H9 (cell line): ENCODE measurements around the gene ASAP3. TPM values are rescaled to one million over a fixed set of nuclear protein-coding genes. Genes with fewer than 3 reads are reported as not detected.

ENCODE experiments used
- DNase-seq: peaks from one replicate; pipeline ENCODE4 v3.0.0-alpha.2; 2017
- H2AFZ ChIP-seq: one replicate; pipeline ENCODE4 v1.6.1; 2013; ENCODE audit warnings: mild to moderate bottlenecking, low read length, control low read depth, moderate library complexity
- H2AK5ac ChIP-seq: 2 replicates; pipeline ENCODE4 v1.6.1; 2013; ENCODE audit warnings: low read length, control low read depth, mixed read lengths; ENCODE audit not compliant: insufficient read length
- H2BK120ac ChIP-seq: one replicate; pipeline ENCODE4 v1.6.1; 2013; ENCODE audit warnings: low read depth, mild to moderate bottlenecking, low read length, control low read depth, inconsistent platforms; ENCODE audit not compliant: poor library complexity, severe bottlenecking
- H2BK12ac ChIP-seq: 2 replicates; pipeline ENCODE4 v1.6.1; 2013; ENCODE audit warnings: low read length, control low read depth, mixed read lengths, low read depth; ENCODE audit not compliant: insufficient read length
- H2BK15ac ChIP-seq: 2 replicates; pipeline ENCODE4 v1.6.1; 2013; ENCODE audit warnings: low read depth, low read length, control low read depth
- H2BK20ac ChIP-seq: one replicate; pipeline ENCODE4 v1.6.1; 2013; ENCODE audit warnings: low read depth, mild to moderate bottlenecking, low read length, control low read depth, inconsistent platforms; ENCODE audit not compliant: poor library complexity, severe bottlenecking
- H2BK5ac ChIP-seq: 2 replicates; pipeline ENCODE4 v1.6.1; 2013; ENCODE audit warnings: low read length, control low read depth, mixed read lengths; ENCODE audit not compliant: insufficient read length
- H3K14ac ChIP-seq: 2 replicates; pipeline ENCODE4 v1.6.1; 2013; ENCODE audit warnings: low read length, control low read depth; ENCODE audit not compliant: insufficient read depth
- H3K18ac ChIP-seq: 2 replicates; pipeline ENCODE4 v1.6.1; 2013; ENCODE audit warnings: low read depth, mild to moderate bottlenecking, mixed read lengths, low read length, control low read depth; ENCODE audit not compliant: insufficient read length
- H3K23ac ChIP-seq: 2 replicates; pipeline ENCODE4 v1.6.1; 2013; ENCODE audit warnings: low read length, control low read depth, mixed read lengths, low read depth; ENCODE audit not compliant: insufficient read length
- H3K23me2 ChIP-seq: 2 replicates; pipeline ENCODE4 v1.6.1; 2013; ENCODE audit warnings: low read depth, mild to moderate bottlenecking, mixed read lengths, low read length, control low read depth; ENCODE audit not compliant: insufficient read length, poor library complexity, severe bottlenecking
- H3K27ac ChIP-seq: 2 replicates; pipeline ENCODE4 v1.5.1; 2013; ENCODE audit warnings: low read length, control low read depth, mixed read lengths, low read depth; ENCODE audit not compliant: insufficient read length
- H3K27me3 ChIP-seq: 2 replicates; pipeline ENCODE4 v1.6.1; 2013; ENCODE audit warnings: low read length, control low read depth, inconsistent platforms; ENCODE audit not compliant: insufficient read depth
- H3K4ac ChIP-seq: 2 replicates; pipeline ENCODE4 v1.6.1; 2013; ENCODE audit warnings: low read depth, mild to moderate bottlenecking, control low read depth, inconsistent platforms, low read length, moderate library complexity
- H3K4me1 ChIP-seq: 2 replicates; pipeline ENCODE4 v1.6.1; 2013; ENCODE audit warnings: low read length, control low read depth, inconsistent platforms; ENCODE audit not compliant: insufficient read depth
- H3K4me2 ChIP-seq: 2 replicates; pipeline ENCODE4 v1.6.1; 2013; ENCODE audit warnings: low read length, control low read depth, mixed read lengths; ENCODE audit not compliant: insufficient read length, insufficient read depth
- H3K56ac ChIP-seq: 2 replicates; pipeline ENCODE4 v1.6.1; 2013; ENCODE audit warnings: low read depth, mild to moderate bottlenecking, mixed read lengths, low read length, control low read depth; ENCODE audit not compliant: insufficient read length
- H3K79me1 ChIP-seq: 2 replicates; pipeline ENCODE4 v1.6.1; 2013; ENCODE audit warnings: low read depth, mild to moderate bottlenecking, moderate library complexity, low read length, control low read depth, inconsistent platforms; ENCODE audit not compliant: insufficient read depth, poor library complexity, severe bottlenecking
- H3K79me2 ChIP-seq: 2 replicates; pipeline ENCODE4 v1.6.1; 2013; ENCODE audit warnings: low read length, control low read depth, inconsistent platforms; ENCODE audit not compliant: insufficient read depth
- H3K9ac ChIP-seq: 2 replicates; pipeline ENCODE4 v1.6.1; 2013; ENCODE audit warnings: low read length, control low read depth, mixed read lengths; ENCODE audit not compliant: insufficient read length; ENCODE audit errors: extremely low read depth
- H3K9me3 ChIP-seq: one replicate; pipeline ENCODE4 v1.6.1; 2013; ENCODE audit warnings: low read depth, low read length, inconsistent platforms; ENCODE audit not compliant: control insufficient read depth
- H3T11ph ChIP-seq: one replicate; pipeline ENCODE4 v1.6.1; 2013; ENCODE audit warnings: mild to moderate bottlenecking, low read length, control low read depth, inconsistent platforms
- H4K20me1 ChIP-seq: one replicate; pipeline ENCODE4 v1.6.1; 2013; ENCODE audit not compliant: control insufficient read depth, insufficient read length, insufficient read depth
- H4K5ac ChIP-seq: 2 replicates; pipeline ENCODE4 v1.6.1; 2013; ENCODE audit warnings: low read depth, mild to moderate bottlenecking, mixed read lengths, low read length, control low read depth; ENCODE audit not compliant: insufficient read length
- H4K8ac ChIP-seq: replicated peaks from 2 replicates; pipeline ENCODE4 v1.6.1; 2013; ENCODE audit warnings: low read length, control low read depth, mixed read lengths, low read depth; ENCODE audit not compliant: insufficient read length
- H4K91ac ChIP-seq: 2 replicates; pipeline ENCODE4 v1.6.1; 2013; ENCODE audit warnings: low read depth, mild to moderate bottlenecking, moderate library complexity, mixed read lengths, low read length, control low read depth; ENCODE audit not compliant: insufficient read length
- H3K27ac Mint-ChIP-seq, 3 experiments: 2 replicates in 2 of 3; 3 replicates in 1 of 3; pipeline ENCODE4 v1.8.0; 2020 to 2021; ENCODE audit warnings: mixed read lengths in 3 of 3, mild to moderate bottlenecking in 1 of 3, moderate library complexity in 1 of 3
- H3K27me3 Mint-ChIP-seq: 2 replicates; pipeline ENCODE4 v1.8.0; 2021; ENCODE audit warnings: low read depth, mild to moderate bottlenecking, moderate library complexity, mixed read lengths
- H3K36me3 Mint-ChIP-seq, 3 experiments: 2 replicates in 2 of 3; 3 replicates in 1 of 3; pipeline ENCODE4 v1.8.0; 2020 to 2021; ENCODE audit warnings: low read depth in 3 of 3, mixed read lengths in 3 of 3; ENCODE audit not compliant: insufficient read depth in 1 of 3
- H3K4me1 Mint-ChIP-seq, 2 experiments: 2 replicates each; pipeline ENCODE4 v1.8.0; 2020; ENCODE audit warnings: mixed read lengths in 2 of 2
- H3K4me3 Mint-ChIP-seq, 2 experiments: 2 replicates in 1 of 2; 3 replicates in 1 of 2; pipeline ENCODE4 v1.8.0; 2020 to 2021; ENCODE audit warnings: mild to moderate bottlenecking in 2 of 2, mixed read lengths in 2 of 2, moderate library complexity in 1 of 2
- H3K9me3 Mint-ChIP-seq, 2 experiments: 2 replicates in 1 of 2; 3 replicates in 1 of 2; pipeline ENCODE4 v1.8.0; 2020; ENCODE audit warnings: mild to moderate bottlenecking in 2 of 2, mixed read lengths in 2 of 2, moderate library complexity in 1 of 2
- CTCF ChIP-seq: fragments of 200-600 bp; sonication (generic); conservative IDR thresholded peaks from 3 replicates; pipeline ENCODE4 v1.8.0; 2021; ENCODE audit warnings: antibody characterized with exemption, mild to moderate bottlenecking
- WGBS: extraction: QIAGEN DNeasy Blood & Tissue Kit; methylation state at CpG from one replicate; pipeline ENCODE4 v1.1.7; 2013; ENCODE audit warnings: missing lambda C conversion rate, low lambda C conversion rate, mixed read lengths; ENCODE audit not compliant: insufficient read length; ENCODE audit errors: extremely low coverage; 5-methylcytosine and 5-hydroxymethylcytosine counted together
- total RNA-seq: library from RNA; stranded (reverse); gene quantifications from 2 replicates; pipeline ENCODE4 v1.2.1, GENCODE V29; 2021

Gene ASAP3
- total RNA-seq, 1 experiment from 2014 or later: 26.7 TPM

- Histone ChIP-seq H3K56ac (no peak overlapping the region), H3K14ac (no peak overlapping the region), H3K23ac (no peak overlapping the region), H2BK5ac (no peak overlapping the region), H3T11ph (no peak overlapping the region), H3K9ac (no peak overlapping the region), H3K27me3 (no peaks in the 10 kb centered on the region), H3K4me1 (no peaks in the 10 kb centered on the region; the same call in 1 of the 2 replicates), H2BK15ac (no peak overlapping the region), H3K4ac (no peak overlapping the region), H3K79me2 (peaks cover 9% of the 10 kb centered on the region; the same call in 1 of the 2 replicates), H4K91ac (no peak overlapping the region), H2BK12ac (no peak overlapping the region), H3K4me2 (no peak overlapping the region), H3K23me2 (peaks cover 13% of the 10 kb centered on the region), H4K5ac (no peak overlapping the region), H3K27ac (no peak overlapping the region), H3K9me3 (no peaks in the 10 kb centered on the region), H3K79me1 (no peaks in the 10 kb centered on the region), H4K8ac (no peak overlapping the region), H2AFZ (no peak overlapping the region), H4K20me1 (no peaks in the 10 kb centered on the region), H2BK120ac (no peak overlapping the region), H2AK5ac (no peak overlapping the region), H2BK20ac (no peak overlapping the region), H3K18ac (no peak overlapping the region)
- peaks cover 2 to 4% (median 3%) of the 10 kb centered on the region in 3 experiments; a peak in 2 of 7 replicates for H3K36me3 Mint-ChIP-seq
- DNase-seq: no peak
- no peak overlapping the region for H3K27ac Mint-ChIP-seq
- WGBS: no CpG with 5 or more reads among the region's 7 CpGs
- no peak for TF ChIP-seq CTCF
- H3K4me3 Mint-ChIP-seq: peak overlapping the region in 1 of 2 experiments; percentile 11; a peak in 2 of 5 replicates
- H3K27me3 Mint-ChIP-seq: peaks cover 38% of the 10 kb centered on the region
- H3K9me3 Mint-ChIP-seq: no peaks in the 10 kb centered on the region
- H3K4me1 Mint-ChIP-seq: peaks cover 20 to 32% of the 10 kb centered on the region in 2 experiments
Observed at GRCh38 chr1:23481026-23481597, 2.9 kb downstream of the ASAP3 start.
